WTC11 (cell line): ENCODE measurements around the gene CUEDC1. TPM values are rescaled to one million over a fixed set of nuclear protein-coding genes. Genes with fewer than 3 reads are reported as not detected.

ENCODE experiments used
- ATAC-seq: fragments of 200-7000 bp; cut with Tn5 transposase; 2 replicates; pipeline ENCODE4 v1.10.0; 2021; ENCODE audit warnings: mild to moderate bottlenecking, moderate library complexity
- CTCF ChIA-PET: fragments of 300-600 bp; sonication (Branson Sonifier 250); formaldehyde crosslinking; loops from one replicate; lab custom pipeline; 2021; ENCODE audit warnings: antibody characterized with exemption; lab: Charles Lee
- POLR2A ChIA-PET: fragments of 350-600 bp; sonication (Branson Sonifier 250); formaldehyde crosslinking; loops from one replicate; lab custom pipeline; 2021; ENCODE audit warnings: antibody characterized with exemption; lab: Charles Lee
- DNase-seq: peaks from one replicate; pipeline ENCODE4 v3.0.0; 2021; ENCODE audit warnings: low spot score
- H3K27ac Mint-ChIP-seq: 2 replicates; pipeline ENCODE4 v1.8.0; 2021; ENCODE audit warnings: mixed read lengths
- H3K27me3 Mint-ChIP-seq: 2 replicates; pipeline ENCODE4 v1.8.0; 2021; ENCODE audit warnings: low read depth, mild to moderate bottlenecking, moderate library complexity, mixed read lengths
- H3K36me3 Mint-ChIP-seq: 2 replicates; pipeline ENCODE4 v1.8.0; 2021; ENCODE audit warnings: mixed read lengths
- H3K4me1 Mint-ChIP-seq: 2 replicates; pipeline ENCODE4 v1.8.0; 2022; ENCODE audit warnings: mixed read lengths
- H3K4me3 Mint-ChIP-seq: 2 replicates; pipeline ENCODE4 v1.8.0; 2021; ENCODE audit warnings: mild to moderate bottlenecking, moderate library complexity, mixed read lengths
- H3K9me3 Mint-ChIP-seq: 2 replicates; pipeline ENCODE4 v1.8.0; 2021; ENCODE audit warnings: mixed read lengths
- AR ChIP-seq: fragments of 250-450 bp; sonication (Bioruptor Pico); IDR thresholded peaks from 2 replicates; pipeline ENCODE4 v1.9.0; 2021; ENCODE audit warnings: mild to moderate bottlenecking
- ATF2 ChIP-seq: sonication (generic); formaldehyde crosslinking; IDR thresholded peaks from 2 replicates; pipeline ENCODE4 v1.8.1; 2022; ENCODE audit warnings: low read depth, missing genetic modification reagents, borderline replicate concordance
- EMX1 ChIP-seq: fragments of 250-450 bp; sonication (Bioruptor Pico); IDR thresholded peaks from 2 replicates; pipeline ENCODE4 v1.8.0; 2021; ENCODE audit warnings: mild to moderate bottlenecking
- ESRRA ChIP-seq: sonication (generic); formaldehyde crosslinking; IDR thresholded peaks from 2 replicates; pipeline ENCODE4 v1.8.1; 2022; ENCODE audit warnings: mild to moderate bottlenecking, missing genetic modification reagents, borderline replicate concordance
- GTF2I ChIP-seq: fragments of 250-450 bp; sonication (Bioruptor Pico); conservative IDR thresholded peaks from 2 replicates; pipeline ENCODE4 v1.4.0; 2021; ENCODE audit warnings: mild to moderate bottlenecking
- HMGA2 ChIP-seq: fragments of 250-450 bp; sonication (Bioruptor Pico); IDR thresholded peaks from 2 replicates; pipeline ENCODE4 v1.4.0; 2021; ENCODE audit warnings: mild to moderate bottlenecking, moderate library complexity
- MYBL2 ChIP-seq: sonication (generic); formaldehyde crosslinking; IDR thresholded peaks from 2 replicates; pipeline ENCODE4 v1.8.1; 2023; ENCODE audit warnings: mild to moderate bottlenecking, moderate library complexity, missing genetic modification reagents
- NR3C1 ChIP-seq: sonication (generic); formaldehyde crosslinking; conservative IDR thresholded peaks from 2 replicates; pipeline ENCODE4 v1.8.1; 2023; ENCODE audit warnings: low read depth, mild to moderate bottlenecking, missing genetic modification reagents
- RORB ChIP-seq: fragments of 250-450 bp; sonication (Bioruptor Pico); IDR thresholded peaks from 2 replicates; pipeline ENCODE4 v1.9.0; 2021; ENCODE audit warnings: mild to moderate bottlenecking
- SOX15 ChIP-seq: fragments of 250-450 bp; sonication (Bioruptor Pico); IDR thresholded peaks from 2 replicates; pipeline ENCODE4 v1.9.0; 2021; ENCODE audit warnings: mild to moderate bottlenecking
- TCF7 ChIP-seq: sonication (generic); formaldehyde crosslinking; IDR thresholded peaks from 2 replicates; pipeline ENCODE4 v1.8.0; 2022; ENCODE audit warnings: mild to moderate bottlenecking, low read depth, missing genetic modification reagents, moderate library complexity
- ZMAT4 ChIP-seq: fragments of 250-450 bp; sonication (Bioruptor Pico); IDR thresholded peaks from 2 replicates; pipeline ENCODE4 v1.9.0; 2021; ENCODE audit warnings: mild to moderate bottlenecking
- ZNF232 ChIP-seq: sonication (generic); formaldehyde crosslinking; IDR thresholded peaks from 2 replicates; pipeline ENCODE4 v1.8.0; 2022; ENCODE audit warnings: mild to moderate bottlenecking, missing genetic modification reagents
- ZNF263 ChIP-seq: sonication (generic); formaldehyde crosslinking; IDR thresholded peaks from 2 replicates; pipeline ENCODE4 v1.8.1; 2022; ENCODE audit warnings: low read depth, mild to moderate bottlenecking, moderate library complexity, missing genetic modification reagents
- ZNF281 ChIP-seq: sonication (generic); formaldehyde crosslinking; IDR thresholded peaks from 2 replicates; pipeline ENCODE4 v1.8.0; 2023; ENCODE audit warnings: mild to moderate bottlenecking, missing genetic modification reagents
- ZNF423 ChIP-seq: fragments of 250-450 bp; sonication (Bioruptor Pico); IDR thresholded peaks from 2 replicates; pipeline ENCODE4 v2.1.2; 2022; ENCODE audit warnings: mild to moderate bottlenecking, moderate library complexity
- total RNA-seq: library from RNA; stranded (reverse); gene quantifications from 3 replicates; pipeline ENCODE4 v1.2.3, GENCODE V29; 2021
- TF ChIP-seq, protein P1 (sequence below): sonication (generic); formaldehyde crosslinking; IDR thresholded peaks from 2 replicates; pipeline ENCODE4 v1.8.1; 2022; ENCODE audit warnings: mild to moderate bottlenecking, missing genetic modification reagents, moderate library complexity, borderline replicate concordance

Gene CUEDC1
- total RNA-seq, 1 experiment from 2014 or later = 12.2 TPM

GRCh38 chr17:57874058-57874419 lies 81.2 kb downstream of the CUEDC1 start (continued):
- TF ChIP-seq ZNF281 (CRISPR knock-in tag) (no peak), RORB (CRISPR knock-in tag) (no peak), ATF2 (no peak), AR (CRISPR knock-in tag) (no peak)
- TF ChIP-seq, protein P1, sequence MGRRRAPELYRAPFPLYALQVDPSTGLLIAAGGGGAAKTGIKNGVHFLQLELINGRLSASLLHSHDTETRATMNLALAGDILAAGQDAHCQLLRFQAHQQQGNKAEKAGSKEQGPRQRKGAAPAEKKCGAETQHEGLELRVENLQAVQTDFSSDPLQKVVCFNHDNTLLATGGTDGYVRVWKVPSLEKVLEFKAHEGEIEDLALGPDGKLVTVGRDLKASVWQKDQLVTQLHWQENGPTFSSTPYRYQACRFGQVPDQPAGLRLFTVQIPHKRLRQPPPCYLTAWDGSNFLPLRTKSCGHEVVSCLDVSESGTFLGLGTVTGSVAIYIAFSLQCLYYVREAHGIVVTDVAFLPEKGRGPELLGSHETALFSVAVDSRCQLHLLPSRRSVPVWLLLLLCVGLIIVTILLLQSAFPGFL (CRISPR knock-in tag) = no peak
- TF ChIP-seq, all 79 proteins: peak for 0

DNA sequence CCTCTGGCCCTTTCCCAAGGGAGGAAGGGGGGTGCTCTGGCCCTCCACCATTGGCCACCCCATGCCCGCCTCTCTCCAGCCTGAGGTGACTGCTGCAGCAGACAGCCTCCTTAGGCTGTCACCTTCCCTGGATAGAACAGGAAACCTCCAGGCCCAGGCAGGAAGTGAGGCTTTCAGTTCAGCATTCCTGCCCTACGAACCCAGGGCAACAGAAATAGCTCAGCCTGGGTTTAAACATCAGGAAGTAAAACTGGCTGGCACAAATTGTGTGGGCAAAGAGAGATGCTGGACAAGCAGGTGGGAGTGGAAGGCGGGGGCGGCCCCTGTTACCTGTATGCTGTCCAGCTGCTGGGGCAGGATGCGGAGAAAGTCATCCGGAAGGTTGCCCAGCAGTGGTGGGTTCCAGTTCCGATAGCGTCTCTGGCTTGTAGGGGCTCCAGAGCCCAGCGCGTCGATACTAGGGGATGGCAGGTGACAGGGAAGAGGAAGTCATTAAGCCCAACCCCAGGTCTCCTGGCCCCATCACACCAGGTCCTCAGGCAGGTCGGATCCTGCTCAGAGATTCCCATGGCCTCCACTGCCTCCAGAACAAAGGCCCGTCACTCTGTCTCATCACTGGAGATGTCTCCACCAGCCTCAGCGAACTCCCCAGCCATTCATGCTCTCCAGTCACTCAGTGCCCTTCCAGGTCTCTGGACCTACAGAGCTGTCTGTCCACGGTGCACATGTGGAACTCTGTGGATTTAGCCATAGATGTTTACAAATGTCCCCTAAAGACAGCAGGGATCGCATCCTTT lies 81.8 kb downstream of the CUEDC1 start:
- H3K9me3 Mint-ChIP-seq = no peaks in the 10 kb centered on the region
- peaks cover 67% of the 10 kb centered on the region for H3K4me1 Mint-ChIP-seq
- H3K27me3 Mint-ChIP-seq = peaks cover 6% of the 10 kb centered on the region; the same call in 1 of the 2 replicates
- DNase-seq (no peak), ATAC-seq (no peak)
- CTCF ChIA-PET = interaction anchor here (0.6 to 6.4 kb wide), 9 partner anchors 11 to 326 kb away, joined by 3 to 50 read pairs (median 13); partner anchors contain the start of gene CUEDC1
- H3K27ac Mint-ChIP-seq = peak overlapping the region; percentile 93
- H3K36me3 Mint-ChIP-seq = no peaks in the 10 kb centered on the region; the same call in 1 of the 2 replicates
- no peak overlapping the region for H3K4me3 Mint-ChIP-seq
- POLR2A ChIA-PET = interaction anchor here (1.5 to 3.0 kb wide), 3 partner anchors 11 to 134 kb away, joined by 6 to 21 read pairs (median 7); partner anchors contain the start of gene SRSF1
- TF ChIP-seq ESRRA (CRISPR knock-in tag) (no peak), MYBL2 (no peak), ZNF232 (CRISPR knock-in tag) (no peak), EMX1 (CRISPR knock-in tag) (no peak), NR3C1 (CRISPR knock-in tag) (no peak), HMGA2 (CRISPR knock-in tag) (no peak), ZMAT4 (CRISPR knock-in tag) (no peak), SOX15 (no peak), GTF2I (CRISPR knock-in tag) (no peak), ZNF423 (CRISPR knock-in tag) (no peak), ZNF263 (CRISPR knock-in tag) (no peak), TCF7 (CRISPR knock-in tag) (no peak)
- TF ChIP-seq, protein P1 (CRISPR knock-in tag) = no peak
- TF ChIP-seq, all 79 proteins: peak for 0
